Brain microvascular endothelial cell (primary cell): ENCODE measurements around the gene PAX2.

ENCODE experiments used
- DNase-seq: peaks from one replicate; pipeline ENCODE4 v3.0.0-alpha.2; 2020
- H3K27ac ChIP-seq: fragments of 250-450 bp; sonication (Bioruptor Pico); 2 replicates; pipeline ENCODE4 v1.5.1; 2020; ENCODE audit warnings: mild to moderate bottlenecking, moderate library complexity
- H3K27me3 ChIP-seq: fragments of 250-450 bp; sonication (Bioruptor Pico); replicated peaks from 2 replicates; pipeline ENCODE4 v1.5.1; 2020; ENCODE audit warnings: mild to moderate bottlenecking
- H3K36me3 ChIP-seq: fragments of 250-450 bp; sonication (Bioruptor Pico); replicated peaks from 2 replicates; pipeline ENCODE4 v1.5.1; 2020; ENCODE audit warnings: mild to moderate bottlenecking
- H3K4me3 ChIP-seq: 2 replicates; pipeline ENCODE4 v1.5.1; 2011; ENCODE audit warnings: low read depth, mild to moderate bottlenecking, control low read depth, low read length, moderate library complexity
- in situ Hi-C: cut with HindIII; loops from 2 replicates; pipeline ENCODE4 v1.10.0; 2017; ENCODE audit warnings: low sequenced_read_pairs, low pct_ligation_motif_present
- TF ChIP-seq, protein P1 (sequence below): IDR thresholded peaks from 2 replicates; pipeline ENCODE4 v1.5.1; 2011; ENCODE audit warnings: low read depth, mild to moderate bottlenecking, moderate library complexity, low read length, control low read depth, inconsistent platforms; ENCODE audit errors: missing control alignments

Gene PAX2

DNA sequence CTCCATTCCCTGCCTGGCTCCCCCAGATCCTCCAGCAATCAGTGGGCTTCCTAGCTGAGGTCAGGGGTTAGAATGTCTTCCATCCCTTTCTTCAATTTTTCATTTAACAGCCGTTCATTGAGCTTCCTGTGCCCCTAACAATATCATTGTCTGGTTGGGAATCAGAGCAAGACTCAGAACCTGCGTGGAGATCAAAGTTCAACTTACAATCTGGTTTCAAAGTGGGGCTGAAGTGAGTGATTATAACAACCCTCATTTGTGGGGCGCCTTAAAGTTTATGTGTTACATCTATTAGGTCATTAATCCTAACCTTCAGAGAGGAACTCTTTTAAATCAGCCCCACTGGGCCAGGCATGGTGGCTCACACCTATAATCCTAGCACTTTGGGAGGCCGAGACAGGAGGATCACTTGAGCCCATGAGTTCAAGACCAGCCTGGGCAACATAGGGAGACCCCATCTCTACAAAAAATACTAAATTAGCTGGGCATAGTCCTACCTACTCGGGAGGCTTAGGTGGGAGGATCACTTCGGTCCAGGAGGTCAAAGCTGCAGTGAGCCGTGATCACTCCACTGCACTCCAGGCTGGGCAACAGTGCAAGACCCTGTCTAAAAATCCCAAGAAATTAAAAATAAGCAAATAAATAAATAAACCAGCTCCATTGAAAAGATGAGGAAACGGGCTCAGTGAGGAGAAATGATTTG, 122.0 kb downstream of the PAX2 start:
- H3K36me3 ChIP-seq = no peaks in the 10 kb centered on the region
- no peak overlapping the region for H3K4me3 ChIP-seq
- no peak for DNase-seq
- TF ChIP-seq, protein P1, sequence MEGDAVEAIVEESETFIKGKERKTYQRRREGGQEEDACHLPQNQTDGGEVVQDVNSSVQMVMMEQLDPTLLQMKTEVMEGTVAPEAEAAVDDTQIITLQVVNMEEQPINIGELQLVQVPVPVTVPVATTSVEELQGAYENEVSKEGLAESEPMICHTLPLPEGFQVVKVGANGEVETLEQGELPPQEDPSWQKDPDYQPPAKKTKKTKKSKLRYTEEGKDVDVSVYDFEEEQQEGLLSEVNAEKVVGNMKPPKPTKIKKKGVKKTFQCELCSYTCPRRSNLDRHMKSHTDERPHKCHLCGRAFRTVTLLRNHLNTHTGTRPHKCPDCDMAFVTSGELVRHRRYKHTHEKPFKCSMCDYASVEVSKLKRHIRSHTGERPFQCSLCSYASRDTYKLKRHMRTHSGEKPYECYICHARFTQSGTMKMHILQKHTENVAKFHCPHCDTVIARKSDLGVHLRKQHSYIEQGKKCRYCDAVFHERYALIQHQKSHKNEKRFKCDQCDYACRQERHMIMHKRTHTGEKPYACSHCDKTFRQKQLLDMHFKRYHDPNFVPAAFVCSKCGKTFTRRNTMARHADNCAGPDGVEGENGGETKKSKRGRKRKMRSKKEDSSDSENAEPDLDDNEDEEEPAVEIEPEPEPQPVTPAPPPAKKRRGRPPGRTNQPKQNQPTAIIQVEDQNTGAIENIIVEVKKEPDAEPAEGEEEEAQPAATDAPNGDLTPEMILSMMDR = no peak
- no peak overlapping the region for H3K27ac ChIP-seq
- in situ Hi-C loops = no loop called here
- H3K27me3 ChIP-seq = peaks cover 15% of the 10 kb centered on the region

DNA sequence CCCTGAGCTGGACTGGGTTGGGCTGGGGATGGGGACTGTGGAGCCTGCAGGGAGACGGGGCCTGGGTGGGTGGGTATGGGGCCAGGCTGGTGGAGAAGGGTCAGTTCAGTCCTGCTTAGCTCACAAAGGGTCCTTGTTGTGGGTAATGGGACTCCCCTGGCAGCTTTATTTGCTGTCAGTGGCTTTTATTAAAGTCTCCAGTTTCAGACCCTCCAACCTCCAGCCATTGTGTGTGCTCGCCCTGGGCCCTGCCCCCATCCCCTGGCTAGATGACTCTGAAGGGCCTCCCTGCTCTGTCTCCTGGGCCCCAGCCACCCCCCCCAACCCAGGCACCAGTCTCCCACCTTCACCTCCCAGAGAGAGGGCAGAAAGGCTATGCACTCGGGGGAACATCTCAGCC, 123.0 kb downstream of the PAX2 start:
- in situ Hi-C loops = no loop called here
- no peak for DNase-seq
- H3K36me3 ChIP-seq = no peaks in the 10 kb centered on the region
- H3K4me3 ChIP-seq = no peak overlapping the region
- H3K27ac ChIP-seq = no peak overlapping the region
- TF ChIP-seq, protein P1 = no peak
- peaks cover 13% of the 10 kb centered on the region for H3K27me3 ChIP-seq

DNA sequence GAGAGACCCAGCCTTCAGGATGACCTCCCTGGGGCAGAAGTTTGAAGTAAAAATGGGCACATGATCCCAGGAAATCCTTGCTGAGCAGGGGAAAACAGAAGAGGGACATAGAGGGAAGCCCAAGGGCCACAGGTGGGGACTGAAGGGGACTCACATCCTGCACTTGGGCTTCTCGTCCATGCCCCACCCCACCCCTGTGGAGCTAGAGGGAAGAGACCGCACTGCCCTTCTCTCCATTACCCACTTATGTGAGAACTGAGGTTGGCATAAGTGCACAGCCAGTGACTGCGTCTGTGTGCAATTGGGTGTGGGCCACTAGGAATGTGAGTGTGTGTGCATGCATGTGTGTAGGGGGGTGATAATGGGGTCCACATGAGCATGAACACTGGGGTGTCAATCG, 124.0 kb downstream of the PAX2 start:
- DNase-seq = no peak
- Histone ChIP-seq H3K4me3 (no peak overlapping the region), H3K27ac (no peak overlapping the region), H3K36me3 (no peaks in the 10 kb centered on the region), H3K27me3 (peaks cover 13% of the 10 kb centered on the region)
- in situ Hi-C loops = no loop called here
- TF ChIP-seq, protein P1 = no peak

DNA sequence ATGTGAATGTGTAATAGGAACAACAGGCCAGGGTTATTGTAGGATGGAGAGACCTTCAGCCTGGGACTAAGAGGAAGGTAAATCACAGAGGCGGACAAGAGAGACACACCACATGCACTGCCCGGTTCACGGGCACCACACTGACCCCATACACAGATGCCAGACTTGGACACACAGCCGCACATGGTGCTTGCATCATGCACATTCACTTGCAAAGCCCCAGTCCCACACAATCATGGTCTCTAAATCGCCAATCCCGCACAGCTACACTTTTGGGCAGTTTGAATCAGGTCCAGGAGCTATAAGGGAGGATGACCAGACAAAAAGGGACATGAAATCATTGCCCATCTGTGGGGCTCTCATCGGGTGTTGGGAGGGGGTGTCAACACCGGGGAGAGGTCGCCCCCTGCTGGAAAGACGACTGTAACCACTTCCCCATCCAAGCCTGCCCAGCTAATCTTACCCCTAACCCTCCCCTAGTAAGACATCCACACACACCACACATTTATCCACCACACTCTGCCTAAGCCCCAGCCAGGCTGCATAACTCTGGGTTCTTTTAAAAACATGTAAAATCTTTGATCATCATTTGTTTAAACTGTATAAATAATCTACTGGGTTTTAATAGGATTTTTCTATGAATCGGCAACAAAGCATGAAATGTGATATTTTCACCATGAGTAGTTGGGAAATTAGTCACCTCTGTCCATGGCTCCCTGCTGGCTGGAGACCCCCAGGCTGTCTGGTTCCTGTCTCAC, 126.8 kb downstream of the PAX2 start:
- TF ChIP-seq, protein P1 = peak; percentile 81
- DNase-seq = peak; percentile 45
- peaks cover 3% of the 10 kb centered on the region for H3K27me3 ChIP-seq
- no peak overlapping the region for H3K27ac ChIP-seq
- no peaks in the 10 kb centered on the region for H3K36me3 ChIP-seq
- in situ Hi-C loops = no loop called here
- no peak overlapping the region for H3K4me3 ChIP-seq

DNA sequence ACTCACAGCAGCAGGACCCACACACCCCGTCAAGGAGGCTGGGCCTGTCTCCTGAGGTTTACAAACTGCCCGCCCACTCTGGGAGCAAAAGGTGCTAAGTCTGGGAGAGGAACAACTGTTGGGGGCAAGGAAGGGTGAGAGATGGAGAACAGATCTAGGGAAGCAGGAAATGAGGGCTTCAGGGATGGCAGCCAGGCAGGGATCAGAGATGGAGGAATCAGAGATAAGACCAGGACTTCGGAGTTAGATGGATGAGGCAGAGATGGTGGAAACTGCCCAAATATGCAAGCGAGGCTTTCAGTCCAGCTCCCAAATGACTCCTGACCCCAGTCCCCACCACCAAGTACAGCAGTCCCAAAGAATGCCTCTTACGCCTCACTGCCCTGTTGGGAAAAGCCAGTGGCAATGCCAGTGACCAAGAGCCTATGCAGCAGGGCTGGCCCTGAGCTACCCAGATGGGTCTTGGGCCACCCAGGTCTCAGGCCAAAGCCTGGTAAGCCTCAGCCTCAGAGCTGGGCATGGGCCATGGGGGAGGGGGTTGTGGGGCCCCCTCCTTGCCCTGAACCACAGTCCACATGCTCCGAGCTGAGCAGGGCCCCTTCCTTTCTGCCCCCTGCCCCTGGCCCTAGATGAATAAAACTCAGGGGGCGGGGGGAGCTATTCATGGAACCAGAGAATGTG, 127.9 kb downstream of the PAX2 start:
- in situ Hi-C loops = no loop called here
- H3K4me3 ChIP-seq = no peak overlapping the region
- no peaks in the 10 kb centered on the region for H3K36me3 ChIP-seq
- DNase-seq = no peak
- TF ChIP-seq, protein P1 = no peak
- no peaks in the 10 kb centered on the region for H3K27me3 ChIP-seq
- no peak overlapping the region for H3K27ac ChIP-seq
